Body of pancreas (tissue), 4 donors: ENCODE measurements around the gene BEND5. TPM values are rescaled to one million over a fixed set of nuclear protein-coding genes. Genes with fewer than 3 reads are reported as not detected.

Experiments
- ATAC-seq: fragments of 150-250 bp; one replicate; pipeline ENCODE4 v1.9.1; 2016
- DNase-seq, 4 donors: peaks; one replicate each; pipeline ENCODE4 v3.0.0-alpha.2; 2019
- H3K27ac ChIP-seq, 4 donors: fragments of 200-600 bp; sonication (generic); 1 replicate in 3 of 4; 2 replicates in 1 of 4; pipeline versions ENCODE4 v1.5.1 to v1.6.1; 2016 to 2019; ENCODE audit warnings: mild to moderate bottlenecking in 1 of 4, mixed read lengths in 1 of 4, moderate library complexity in 1 of 4
- H3K27me3 ChIP-seq, 2 donors: fragments of 200-600 bp; sonication (generic); one replicate each; pipeline ENCODE4 v1.6.0; 2016; ENCODE audit warnings: mild to moderate bottlenecking in 1 of 2
- H3K36me3 ChIP-seq, 2 donors: fragments of 200-600 bp; sonication (generic); replicated peaks in 1 of 2; 2 replicates each; pipeline ENCODE4 v1.5.1; 2016; ENCODE audit warnings: low read depth in 2 of 2; ENCODE audit not compliant: insufficient read depth in 1 of 2
- H3K4me1 ChIP-seq: fragments of 200-600 bp; sonication (generic); one replicate; pipeline ENCODE4 v1.6.0; 2016
- H3K4me3 ChIP-seq, 2 donors: fragments of 200-600 bp; sonication (generic); 1 replicate in 1 of 2; 2 replicates in 1 of 2; pipeline ENCODE4 v1.5.1; 2016 to 2019
- H3K9me3 ChIP-seq, 3 donors: fragments of 200-600 bp; sonication (generic); 1 replicate in 2 of 3; 2 replicates in 1 of 3; pipeline ENCODE4 v1.5.1; 2016
- CTCF ChIP-seq, 7 experiments: fragments of 450-650 bp in 4 of 7; fragments of 200-600 bp in 3 of 7; sonication (generic) in 3 of 7; IDR thresholded peaks; one replicate each; pipeline ENCODE4 v1.5.1; 2016 to 2019; ENCODE audit warnings: antibody characterized with exemption in 7 of 7
- POLR2A ChIP-seq, 3 donors: fragments of 450-650 bp; IDR thresholded peaks; one replicate each; pipeline ENCODE4 v1.6.1; 2016; ENCODE audit warnings: antibody characterized with exemption in 3 of 3, mild to moderate bottlenecking in 2 of 3
- WGBS, 2 donors: methylation state at CpG; one replicate each; pipeline ENCODE4 v1.1.5; 2017; 5-methylcytosine and 5-hydroxymethylcytosine counted together
- intact Hi-C: fragments of 100-400 bp; cut with DNase I; formaldehyde crosslinking; loops from one replicate; pipeline ENCODE4 v1.15.1; 2023
- total RNA-seq, 2 donors: library from RNA; depleted of rRNA; stranded (reverse); fragments of >200 nt; gene quantifications; one replicate each; pipeline ENCODE4 v1.1.0, GENCODE V29; 2016

Gene BEND5
- total RNA-seq, 2 donors from 2014 or later = 2.3 to 8.6 TPM

GRCh38 chr1:48683839-48684238 lies 92.9 kb downstream of the BEND5 start:
- ATAC-seq = no peak
- 82 to 87% methylated on average over 3 of the region's 3 CpGs for WGBS, 2 donors

GRCh38 chr1:48681476-48682305 lies 95.0 kb downstream of the BEND5 start:
- H3K36me3 ChIP-seq = no peaks in the 10 kb centered on the region
- no peaks in the 10 kb centered on the region for H3K9me3 ChIP-seq
- WGBS, 2 donors = 72% methylated on average over 4 of the region's 4 CpGs; no CpG with 5 or more reads in 1 of the 2 donors
- ATAC-seq (no peak), DNase-seq (no peak)
- H3K27me3 ChIP-seq = no peaks in the 10 kb centered on the region
- TF ChIP-seq POLR2A (IDR thresholded peaks at IDR 0.05) = no peak
- TF ChIP-seq CTCF (IDR thresholded peaks at IDR 0.05) = no peak
- H3K4me3 ChIP-seq = no peak overlapping the region
- intact Hi-C loops = no loop called here
- H3K4me1 ChIP-seq = no peaks in the 10 kb centered on the region
- no peak overlapping the region for H3K27ac ChIP-seq

More at GRCh38 chr1:48683839-48684238, 92.9 kb downstream of the BEND5 start:
- H3K36me3 ChIP-seq = no peaks in the 10 kb centered on the region
- intact Hi-C loops = no loop called here
- H3K4me1 ChIP-seq = no peaks in the 10 kb centered on the region
- no peaks in the 10 kb centered on the region for H3K9me3 ChIP-seq
- TF ChIP-seq CTCF (IDR thresholded peaks at IDR 0.05) (no peak), POLR2A (IDR thresholded peaks at IDR 0.05) (no peak)
- DNase-seq = no peak
- H3K4me3 ChIP-seq = no peak overlapping the region
- H3K27me3 ChIP-seq = no peaks in the 10 kb centered on the region
- H3K27ac ChIP-seq = no peak overlapping the region

GRCh38 chr1:48680411-48681035 lies 96.2 kb downstream of the BEND5 start:
- H3K9me3 ChIP-seq = no peaks in the 10 kb centered on the region
- H3K27ac ChIP-seq = peak overlapping the region in 2 of 4 donors; percentile 5 to 43
- no peaks in the 10 kb centered on the region for H3K27me3 ChIP-seq
- no peak overlapping the region for H3K4me3 ChIP-seq
- ATAC-seq = no peak
- DNase-seq = peak in 1 of 4 donors; percentile 20
- TF ChIP-seq CTCF (IDR thresholded peaks at IDR 0.05) (peak in 3 of 7 experiments; percentile 18 to 22 (median 21)), POLR2A (IDR thresholded peaks at IDR 0.05) (no peak)
- H3K36me3 ChIP-seq = no peaks in the 10 kb centered on the region
- no peaks in the 10 kb centered on the region for H3K4me1 ChIP-seq
- 17 to 26% methylated on average over 9 to 10 of the region's 10 CpGs for WGBS, 2 donors
- intact Hi-C loops = no loop called here

- TF ChIP-seq POLR2A (IDR thresholded peaks at IDR 0.05) (no peak), CTCF (IDR thresholded peaks at IDR 0.05) (no peak)
- intact Hi-C loops = loop anchor here (10.0 kb wide), 1 partner anchor 135 kb away; no protein-coding TSS in a partner anchor
- Histone ChIP-seq H3K4me3 (no peak overlapping the region), H3K9me3 (no peaks in the 10 kb centered on the region), H3K4me1 (no peaks in the 10 kb centered on the region), H3K36me3 (no peaks in the 10 kb centered on the region), H3K27ac (peak overlapping the region in 2 of 4 donors; percentile 23 to 40), H3K27me3 (no peaks in the 10 kb centered on the region)
- WGBS, 2 donors = 31 to 71% methylated on average over 2 to 6 of the region's 6 CpGs
- ATAC-seq (no peak), DNase-seq (no peak)
These were observed 96.8 kb downstream of the BEND5 start for GRCh38 chr1:48679859-48680258.
